Keratinocyte (primary cell): ENCODE measurements around the gene NLRP6.

Experiments
- CTCF ChIP-seq, 3 experiments: IDR thresholded peaks in 1 of 3; conservative IDR thresholded peaks in 1 of 3; optimal IDR thresholded peaks in 1 of 3; 2 replicates in 2 of 3; 3 replicates in 1 of 3; pipeline versions ENCODE3 to v1.5.1; 2011; ENCODE audit warnings: low read length in 3 of 3, mild to moderate bottlenecking in 3 of 3, moderate library complexity in 2 of 3, control low read depth in 1 of 3, inconsistent platforms in 1 of 3; ENCODE audit not compliant: insufficient read depth in 2 of 3; ENCODE audit errors: extremely low read depth in 1 of 3
- EZH2 ChIP-seq: IDR thresholded peaks from one replicate; pipeline ENCODE4 v1.6.1; 2012; ENCODE audit warnings: inconsistent platforms, mild to moderate bottlenecking, low read length, moderate library complexity

- no peak for TF ChIP-seq CTCF (optimal IDR thresholded peaks at IDR 0.05 in 1 of 3, IDR thresholded peaks at IDR 0.05 in 1 of 3, conservative IDR thresholded peaks at IDR 0.05 in 1 of 3; ENCODE audit: extremely low read depth in 1 of 3, insufficient read depth in 2 of 3, low read length in 3 of 3)
- no peak for TF ChIP-seq EZH2
These were observed 18.2 kb downstream of the NLRP6 start for GRCh38 chr11:296171-297050.
